AG09319 (cell line): ENCODE results near the gene SNAI1.
A peak's percentile ranks its signal among the peaks of the same experiment; 100 is the strongest.

Experiments
- DNase-seq: peaks from one replicate; pipeline ENCODE4 v3.0.0-alpha.2; 2010; ENCODE audit warnings: low read depth; ENCODE audit errors: extremely low read depth
- TF ChIP-seq, protein P1 (sequence below): IDR thresholded peaks from 2 replicates; pipeline ENCODE4 v1.5.1; 2011; ENCODE audit warnings: low read depth, mild to moderate bottlenecking, inconsistent platforms, low read length, moderate library complexity

Gene SNAI1

GRCh38 chr20:50019466-50020256 lies 36.9 kb downstream of the SNAI1 start:
- no peak for DNase-seq
- TF ChIP-seq, protein P1, sequence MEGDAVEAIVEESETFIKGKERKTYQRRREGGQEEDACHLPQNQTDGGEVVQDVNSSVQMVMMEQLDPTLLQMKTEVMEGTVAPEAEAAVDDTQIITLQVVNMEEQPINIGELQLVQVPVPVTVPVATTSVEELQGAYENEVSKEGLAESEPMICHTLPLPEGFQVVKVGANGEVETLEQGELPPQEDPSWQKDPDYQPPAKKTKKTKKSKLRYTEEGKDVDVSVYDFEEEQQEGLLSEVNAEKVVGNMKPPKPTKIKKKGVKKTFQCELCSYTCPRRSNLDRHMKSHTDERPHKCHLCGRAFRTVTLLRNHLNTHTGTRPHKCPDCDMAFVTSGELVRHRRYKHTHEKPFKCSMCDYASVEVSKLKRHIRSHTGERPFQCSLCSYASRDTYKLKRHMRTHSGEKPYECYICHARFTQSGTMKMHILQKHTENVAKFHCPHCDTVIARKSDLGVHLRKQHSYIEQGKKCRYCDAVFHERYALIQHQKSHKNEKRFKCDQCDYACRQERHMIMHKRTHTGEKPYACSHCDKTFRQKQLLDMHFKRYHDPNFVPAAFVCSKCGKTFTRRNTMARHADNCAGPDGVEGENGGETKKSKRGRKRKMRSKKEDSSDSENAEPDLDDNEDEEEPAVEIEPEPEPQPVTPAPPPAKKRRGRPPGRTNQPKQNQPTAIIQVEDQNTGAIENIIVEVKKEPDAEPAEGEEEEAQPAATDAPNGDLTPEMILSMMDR: no peak

- no peak for DNase-seq
- TF ChIP-seq, protein P1: no peak
Measured at GRCh38 chr20:50020288-50020687, 37.5 kb downstream of the SNAI1 start.

- TF ChIP-seq, protein P1: no peak
- DNase-seq: no peak
Measured at GRCh38 chr20:50022676-50023075, 39.9 kb downstream of the SNAI1 start.

DNA sequence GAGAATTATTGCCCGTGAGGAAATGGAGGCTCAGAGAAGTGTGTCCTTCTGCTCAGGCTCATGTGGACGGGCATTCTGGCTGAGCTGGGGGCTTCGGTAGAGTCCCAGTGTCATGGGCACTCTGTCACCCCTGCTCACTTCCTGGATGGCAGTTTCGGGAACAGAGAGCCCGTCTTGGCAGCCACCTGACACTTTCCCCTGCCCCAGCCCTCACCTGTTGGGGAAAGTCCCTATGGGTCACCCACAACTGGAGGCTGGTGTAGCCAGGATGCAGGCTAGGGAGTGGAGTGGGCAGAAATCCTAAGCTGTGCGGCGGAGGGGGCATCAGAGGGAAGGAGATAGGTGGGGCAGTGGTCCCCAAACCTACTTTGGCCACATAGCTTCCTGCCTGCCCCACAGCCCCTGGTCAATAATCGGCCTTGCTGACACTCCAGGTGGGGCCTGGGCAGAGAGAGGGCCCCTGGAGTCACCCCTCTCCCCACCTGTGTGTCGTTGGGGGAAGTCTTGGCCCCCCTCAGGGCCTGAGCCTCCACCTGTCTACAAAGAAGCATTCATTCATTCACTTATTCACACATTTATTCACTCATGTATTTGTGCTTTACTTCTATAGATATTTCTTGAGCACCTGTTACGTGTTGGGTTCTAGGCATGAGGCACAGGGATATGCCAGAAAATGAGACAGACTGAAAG lies 40.5 kb downstream of the SNAI1 start:
- TF ChIP-seq, protein P1: no peak
- no peak for DNase-seq

GRCh38 chr20:50026746-50027575 lies 44.2 kb downstream of the SNAI1 start:
- TF ChIP-seq, protein P1: no peak
- DNase-seq: no peak

DNA sequence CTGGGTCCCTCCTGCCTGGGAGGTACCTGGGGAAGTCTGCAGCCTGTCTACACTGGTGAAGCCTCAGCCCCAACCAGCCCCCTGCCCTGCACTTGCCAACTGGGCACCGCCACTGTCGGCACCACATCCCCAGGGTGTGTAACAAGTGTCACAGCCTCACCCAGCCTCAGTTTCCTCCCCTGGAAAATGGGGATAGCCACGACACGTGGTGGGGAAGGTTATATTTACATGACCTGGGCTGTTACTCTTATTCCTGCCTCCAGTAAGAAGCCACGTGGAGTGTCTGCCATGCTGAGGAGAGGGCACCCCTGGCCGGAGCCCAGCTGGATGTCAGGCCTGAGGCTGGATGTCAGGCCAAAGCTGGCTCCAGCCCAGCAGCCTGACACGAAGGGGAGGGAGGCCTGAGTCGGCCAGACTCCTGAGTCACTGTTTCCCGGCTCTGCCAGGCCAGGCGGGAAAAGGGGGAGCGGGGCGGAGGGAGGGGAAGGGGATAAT lies 44.9 kb downstream of the SNAI1 start:
- peak; percentile 80 for DNase-seq
- TF ChIP-seq, protein P1: no peak
